HepG2 (cell line): Measurements from ENCODE around the gene SCAANT1. TPM values are rescaled to one million over a fixed set of nuclear protein-coding genes. Genes with fewer than 3 reads are reported as not detected.
A peak's percentile ranks its signal among the peaks of the same experiment; 100 is the strongest.

ENCODE experiments used
- ATAC-seq: fragments of 200-7000 bp; cut with Tn5 transposase; 3 replicates; pipeline ENCODE4 v1.9.1; 2020; ENCODE audit warnings: mild to moderate bottlenecking, moderate library complexity
- BruUV-seq: library from RNA; stranded (reverse); fragments of 400-500 nt; replicated peaks from 2 replicates; lab custom pipeline; 2021; lab: Mats Ljungman, UMichigan
- CTCF ChIA-PET: fragments of 300-600 bp; formaldehyde crosslinking; extraction: SDS; loops from one replicate; lab custom pipeline; 2021; ENCODE audit warnings: low total read pairs, inconsistent platforms, low intra/inter-chr PET ratio; lab: Yijun Ruan, JAX
- POLR2A ChIA-PET: fragments of 350-600 bp; sonication (Branson Sonifier 250); formaldehyde crosslinking; loops from one replicate; lab custom pipeline; 2020; ENCODE audit warnings: antibody characterized with exemption, inconsistent platforms; lab: Yijun Ruan, JAX
- DNase-seq: peaks from one replicate; pipeline ENCODE4 v3.0.0-alpha.2; 2015; ENCODE audit warnings: low spot score
- FAIRE-seq: peaks from 3 replicates; lab custom pipeline; 2011; peaks lifted over from hg19 to GRCh38; lab: Jason Lieb, UNC
- H2AFZ ChIP-seq: one replicate; pipeline ENCODE4 v1.6.1; 2011; ENCODE audit warnings: low read length, inconsistent platforms
- H3K27ac ChIP-seq: fragments of 300-600 bp; 3 replicates; pipeline ENCODE4 v1.8.0; 2011; ENCODE audit warnings: mixed run types, mild to moderate bottlenecking, mixed read lengths, low read length, inconsistent platforms; ENCODE audit not compliant: insufficient read depth; ENCODE audit errors: extremely low read length
- H3K27me3 ChIP-seq, 2 experiments: fragments of 200-600 bp in 1 of 2; 2 replicates in 1 of 2; 3 replicates in 1 of 2; pipeline versions ENCODE4 v1.6.0 to v1.8.0; 2011; ENCODE audit warnings: low read length in 2 of 2, mild to moderate bottlenecking in 2 of 2, moderate library complexity in 2 of 2, inconsistent platforms in 1 of 2; ENCODE audit not compliant: insufficient read depth in 2 of 2, control insufficient read depth in 1 of 2
- H3K36me3 ChIP-seq, 2 experiments: fragments of 200-600 bp in 1 of 2; replicated peaks in 1 of 2; 2 replicates in 1 of 2; 3 replicates in 1 of 2; pipeline versions ENCODE4 v1.5.1 to v1.8.0; 2011; ENCODE audit warnings: low read length in 2 of 2, inconsistent platforms in 1 of 2; ENCODE audit not compliant: insufficient read depth in 2 of 2, control insufficient read depth in 1 of 2
- H3K4me1 ChIP-seq: 2 replicates; pipeline ENCODE4 v1.5.1; 2012; ENCODE audit warnings: low read length, inconsistent platforms; ENCODE audit not compliant: insufficient read depth
- H3K4me2 ChIP-seq: 2 replicates; pipeline ENCODE4 v1.6.0; 2011; ENCODE audit warnings: low read depth, low read length, inconsistent platforms
- H3K4me3 ChIP-seq, 3 experiments: fragments of 200-600 bp in 1 of 3; sonication (generic), shearing (Covaris generic) in 1 of 3; replicated peaks in 1 of 3; 2 replicates each; pipeline ENCODE4 v1.5.1; 2011 to 2016; ENCODE audit warnings: low read length in 3 of 3, inconsistent platforms in 2 of 3, low read depth in 2 of 3, mild to moderate bottlenecking in 2 of 3, control low read depth in 1 of 3, mixed read lengths in 1 of 3; ENCODE audit not compliant: insufficient read depth in 1 of 3
- H3K79me2 ChIP-seq: one replicate; pipeline ENCODE4 v1.6.1; 2011; ENCODE audit warnings: low read length, inconsistent platforms; ENCODE audit not compliant: insufficient read depth
- H3K9ac ChIP-seq: 2 replicates; pipeline ENCODE4 v1.6.0; 2011; ENCODE audit warnings: mild to moderate bottlenecking, low read depth, low read length, inconsistent platforms; ENCODE audit not compliant: insufficient read depth
- H3K9me3 ChIP-seq: 2 replicates; pipeline ENCODE4 v1.5.1; 2012; ENCODE audit warnings: mild to moderate bottlenecking, low read length
- H4K20me1 ChIP-seq: 2 replicates; pipeline ENCODE4 v1.6.0; 2011; ENCODE audit warnings: inconsistent platforms, mild to moderate bottlenecking, low read length, moderate library complexity; ENCODE audit not compliant: insufficient read depth
- ASH2L ChIP-seq: fragments of 300-600, 200-600 bp; sonication (generic); IDR thresholded peaks from 2 replicates; pipeline ENCODE4 v1.7.0; 2017; ENCODE audit warnings: low read depth, mild to moderate bottlenecking, moderate library complexity, mixed read lengths, low read length; ENCODE audit not compliant: insufficient read length
- CCDC6 ChIP-seq: sonication (generic); formaldehyde crosslinking; IDR thresholded peaks from 2 replicates; pipeline ENCODE4 v1.8.1; 2022; ENCODE audit warnings: mild to moderate bottlenecking, missing genetic modification reagents, moderate library complexity
- KLF9 ChIP-seq: IDR thresholded peaks from 2 replicates; pipeline ENCODE4 v1.6.1; 2016; ENCODE audit warnings: low read depth
- MBD4 ChIP-seq: IDR thresholded peaks from 2 replicates; pipeline ENCODE4 v1.6.1; 2012; ENCODE audit warnings: low read length, inconsistent platforms, borderline replicate concordance
- NRL ChIP-seq: sonication (generic); formaldehyde crosslinking; IDR thresholded peaks from 2 replicates; pipeline ENCODE4 v1.5.0; 2020; ENCODE audit warnings: missing genetic modification reagents, mild to moderate bottlenecking, moderate library complexity, borderline replicate concordance
- RFXANK ChIP-seq: IDR thresholded peaks from 2 replicates; pipeline ENCODE4 v1.6.1; 2016
- TFAP4 ChIP-seq: sonication (generic); IDR thresholded peaks from 2 replicates; pipeline ENCODE4 v1.6.1; 2016; ENCODE audit warnings: low read depth, borderline replicate concordance
- TFE3 ChIP-seq: IDR thresholded peaks from 2 replicates; pipeline ENCODE4 v1.6.1; 2016
- TRIM24 ChIP-seq: sonication (generic); formaldehyde crosslinking; IDR thresholded peaks from 2 replicates; pipeline ENCODE4 v1.8.0; 2022; ENCODE audit warnings: mild to moderate bottlenecking, missing genetic modification reagents
- ZBTB7B ChIP-seq: sonication (generic); formaldehyde crosslinking; IDR thresholded peaks from 2 replicates; pipeline ENCODE4 v1.4.0; 2020; ENCODE audit warnings: missing genetic modification reagents
- ZFP36L1 ChIP-seq: sonication (generic); formaldehyde crosslinking; IDR thresholded peaks from 2 replicates; pipeline ENCODE4 v1.8.0; 2022; ENCODE audit warnings: mild to moderate bottlenecking, missing genetic modification reagents, moderate library complexity
- ZNF136 ChIP-seq: sonication (generic); formaldehyde crosslinking; IDR thresholded peaks from 2 replicates; pipeline ENCODE4 v1.8.1; 2022; ENCODE audit warnings: low read depth, mild to moderate bottlenecking, moderate library complexity, missing genetic modification reagents
- ZNF607 ChIP-seq: sonication (generic); formaldehyde crosslinking; IDR thresholded peaks from 2 replicates; pipeline ENCODE4 v1.5.1; 2020; ENCODE audit warnings: missing genetic modification reagents, mild to moderate bottlenecking, borderline replicate concordance
- ZZZ3 ChIP-seq: sonication (generic); formaldehyde crosslinking; IDR thresholded peaks from 2 replicates; pipeline ENCODE4 v1.4.0; 2020; ENCODE audit warnings: missing genetic modification reagents, mild to moderate bottlenecking, borderline replicate concordance
- WGBS: methylation state at CpG from one replicate; pipeline ENCODE4 v1.1.6; 2017; ENCODE audit warnings: low lambda C conversion rate; 5-methylcytosine and 5-hydroxymethylcytosine counted together
- in situ Hi-C: cut with HindIII; loops from 2 replicates; pipeline ENCODE4 v1.10.0; 2017; ENCODE audit warnings: low pct_unique_long_range_greater_than_20kb; ENCODE audit not compliant: extremely low pct_ligation_motif_present
- intact Hi-C: fragments of 100-400 bp; cut with micrococcal nuclease; formaldehyde crosslinking; loops from one replicate; pipeline ENCODE4 v1.10.0; 2022; ENCODE audit not compliant: unreplicated experiment
- polyA plus RNA-seq, 8 experiments: library from polyadenylated mRNA; depleted of rRNA in 3 of 8; stranded (reverse) in 7 of 8; unstranded in 1 of 8; fragments of >200 nt; fragmentation: Illumina TruSeq in 4 of 8; extraction: Trizol in 4 of 8; gene quantifications; 2 replicates each; pipeline versions ENCODE4 v1.2.1 to v1.2.3, GENCODE V29; 2011 to 2016; ENCODE audit warnings: low read depth in 4 of 8, missing spikeins in 1 of 8, mixed read lengths in 1 of 8; ENCODE audit not compliant: insufficient read depth in 1 of 8
- total RNA-seq, 5 experiments: library from RNA; depleted of rRNA; stranded (reverse); fragments of >200 nt; fragmentation: Illumina TruSeq; extraction: Trizol; gene quantifications; 2 replicates each; pipeline ENCODE4 v1.2.3, GENCODE V29; 2016; ENCODE audit warnings: low read depth in 1 of 5

SCAANT1 gene
- total and polyA plus RNA-seq, 2 of the 13 experiments (the other 11 are each of a cell fraction or from before 2014, with no cell fraction given) = not detected

GRCh38 chr3:63864965-63865327 lies 47.2 kb downstream of the SCAANT1 start:
- Histone ChIP-seq H3K4me1 (peaks cover 43% of the 10 kb centered on the region), H3K79me2 (peaks cover 40% of the 10 kb centered on the region), H3K4me2 (peak overlapping the region; percentile 86), H4K20me1 (no peaks in the 10 kb centered on the region), H3K4me3 (peak overlapping the region; percentile 73 to 93 (median 85)), H3K36me3 (no peaks in the 10 kb centered on the region; a peak in 1 of 5 replicates), H3K9me3 (no peaks in the 10 kb centered on the region), H3K27me3 (no peaks in the 10 kb centered on the region; a peak in 1 of 5 replicates), H3K9ac (peak overlapping the region; percentile 88), H3K27ac (peak overlapping the region; percentile 79), H2AFZ (no peak overlapping the region)
- FAIRE-seq (peak; percentile 49), ATAC-seq (no peak), DNase-seq (no peak)
- intact Hi-C loops = loop anchor here (2.0 kb wide), 1 partner anchor 46 kb away; no protein-coding TSS in a partner anchor
- 12% methylated on average over 3 of the region's 3 CpGs for WGBS
- ChIA-PET CTCF (no interaction called here), POLR2A (interaction anchor here (1.8 kb wide), 1 partner anchor 10 kb away, joined by 6 read pairs; no protein-coding TSS in a partner anchor)
- in situ Hi-C loops = loop anchor here (10.0 kb wide), 1 partner anchor 50 kb away; the partner anchor contains the start of gene SCAANT1
- TF ChIP-seq MBD4 (no peak), ZZZ3 (CRISPR knock-in tag) (no peak), RFXANK (CRISPR knock-in tag) (no peak)
- BruUV-seq = TSS peak; percentile 71

GRCh38 chr3:63864008-63864964 lies 47.9 kb downstream of the SCAANT1 start:
- H3K9me3 ChIP-seq = no peaks in the 10 kb centered on the region
- H3K79me2 ChIP-seq = peaks cover 40% of the 10 kb centered on the region
- no peaks in the 10 kb centered on the region; a peak in 1 of 5 replicates for H3K27me3 ChIP-seq
- H3K9ac ChIP-seq = peak overlapping the region; percentile 88
- 2% methylated on average over 30 of the region's 93 CpGs for WGBS
- no peak overlapping the region for H2AFZ ChIP-seq
- ATAC-seq (peak; percentile 63), DNase-seq (no peak), FAIRE-seq (no peak)
- intact Hi-C loops = loop anchor here (2.0 kb wide), 1 partner anchor 47 kb away; no protein-coding TSS in a partner anchor
- peak overlapping the region; percentile 73 to 93 (median 85) for H3K4me3 ChIP-seq
- no TSS peak for BruUV-seq
- H3K4me1 ChIP-seq = peaks cover 46% of the 10 kb centered on the region
- ChIA-PET POLR2A (interaction anchor here (1.4 to 1.8 kb wide), 2 partner anchors 11 to 48 kb away, joined by 6 to 11 read pairs; partner anchors contain the start of gene SCAANT1), CTCF (no interaction called here)
- in situ Hi-C loops = loop anchor here (10.0 kb wide), 1 partner anchor 51 kb away; the partner anchor contains the start of gene SCAANT1
- peak overlapping the region; percentile 86 for H3K4me2 ChIP-seq
- H3K36me3 ChIP-seq = no peaks in the 10 kb centered on the region; a peak in 1 of 5 replicates
- H4K20me1 ChIP-seq = no peaks in the 10 kb centered on the region
- H3K27ac ChIP-seq = peak overlapping the region; percentile 79
- TF ChIP-seq ZNF136 (CRISPR knock-in tag) = no peak
- no peak for TF ChIP-seq KLF9 (CRISPR knock-in tag)
- peak; percentile 24; the same call in 1 of the 2 replicates for TF ChIP-seq ZNF607 (CRISPR knock-in tag)
- TF ChIP-seq CCDC6 = no peak
- TF ChIP-seq TFAP4 = peak; percentile 22; the same call in 1 of the 2 replicates
- TF ChIP-seq NRL (CRISPR knock-in tag) = 0 out of 2 replicates have a peak, but pooled peaks have one; percentile 60
- TF ChIP-seq TFE3 (CRISPR knock-in tag) = no peak
- TF ChIP-seq ZBTB7B (CRISPR knock-in tag) = peak; percentile 80
- peak; percentile 64 for TF ChIP-seq ASH2L
- no peak for TF ChIP-seq TRIM24 (CRISPR knock-in tag)
- TF ChIP-seq ZFP36L1 (CRISPR knock-in tag) = 0 out of 2 replicates have a peak, but pooled peaks have one; percentile 29
